ENCODE measurements around the gene LGALS14. TPM values are rescaled to one million over a fixed set of nuclear protein-coding genes. Genes with fewer than 3 reads are reported as not detected.
A peak's percentile ranks its signal among the peaks of the same experiment; 100 is the strongest.
"Not testable (repeated sequence)": the region's sequence is repeated elsewhere in the genome, so short reads cannot be mapped to it uniquely, and the experiment has no call there.

Gene LGALS14
- total RNA-seq, 1 experiment from 2014 or later, result not detected

DNA sequence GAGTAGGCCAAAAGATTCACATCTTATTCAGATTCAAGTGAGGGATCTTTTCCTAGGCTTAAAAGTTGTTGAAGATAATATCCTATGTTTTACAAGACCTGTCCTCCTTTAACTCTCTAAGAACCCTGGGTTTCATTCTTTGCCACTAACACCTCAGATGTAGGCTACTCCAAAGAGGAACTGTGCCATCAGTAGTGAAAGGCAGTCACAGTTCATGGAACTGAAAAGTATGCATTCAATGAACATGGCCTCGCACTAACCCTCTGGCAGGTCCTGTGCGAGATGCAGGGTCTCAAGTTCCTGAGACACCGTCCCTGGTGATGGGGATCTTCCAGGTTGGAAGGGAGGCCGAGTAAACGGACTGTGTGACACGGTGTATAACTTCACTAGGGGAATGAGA, 4.3 kb downstream of the LGALS14 start:
- Histone ChIP-seq H3K79me2 (ENCODE audit: low read depth) (no peaks in the 10 kb centered on the region), H3K4me1 (replicated peaks; ENCODE audit: insufficient read depth) (no peaks in the 10 kb centered on the region), H2AFZ (no peak overlapping the region), H3K9me3 (ENCODE audit: insufficient read depth, low read depth) (no peaks in the 10 kb centered on the region), H3F3A (ENCODE audit: insufficient read depth, low read depth) (no peaks in the 10 kb centered on the region), H3K27me3 (ENCODE audit: insufficient read depth, low read depth) (peaks cover 48% of the 10 kb centered on the region), H4K20me1 (ENCODE audit: insufficient read depth) (no peaks in the 10 kb centered on the region), H3K27ac (no peak overlapping the region), H3K36me3 (ENCODE audit: low read depth) (no peaks in the 10 kb centered on the region), H3K4me2 (no peak overlapping the region), H3K9me2 (ENCODE audit: insufficient read depth) (no peaks in the 10 kb centered on the region), H3K4me3 (no peak overlapping the region)
- TF ChIP-seq, protein P1, sequence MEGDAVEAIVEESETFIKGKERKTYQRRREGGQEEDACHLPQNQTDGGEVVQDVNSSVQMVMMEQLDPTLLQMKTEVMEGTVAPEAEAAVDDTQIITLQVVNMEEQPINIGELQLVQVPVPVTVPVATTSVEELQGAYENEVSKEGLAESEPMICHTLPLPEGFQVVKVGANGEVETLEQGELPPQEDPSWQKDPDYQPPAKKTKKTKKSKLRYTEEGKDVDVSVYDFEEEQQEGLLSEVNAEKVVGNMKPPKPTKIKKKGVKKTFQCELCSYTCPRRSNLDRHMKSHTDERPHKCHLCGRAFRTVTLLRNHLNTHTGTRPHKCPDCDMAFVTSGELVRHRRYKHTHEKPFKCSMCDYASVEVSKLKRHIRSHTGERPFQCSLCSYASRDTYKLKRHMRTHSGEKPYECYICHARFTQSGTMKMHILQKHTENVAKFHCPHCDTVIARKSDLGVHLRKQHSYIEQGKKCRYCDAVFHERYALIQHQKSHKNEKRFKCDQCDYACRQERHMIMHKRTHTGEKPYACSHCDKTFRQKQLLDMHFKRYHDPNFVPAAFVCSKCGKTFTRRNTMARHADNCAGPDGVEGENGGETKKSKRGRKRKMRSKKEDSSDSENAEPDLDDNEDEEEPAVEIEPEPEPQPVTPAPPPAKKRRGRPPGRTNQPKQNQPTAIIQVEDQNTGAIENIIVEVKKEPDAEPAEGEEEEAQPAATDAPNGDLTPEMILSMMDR (conservative IDR thresholded peaks at IDR 0.05), result no peak
- no peak for TF ChIP-seq EZH2 (IDR thresholded peaks at IDR 0.05; ENCODE audit: low read depth)
- ChIA-PET POLR2A (ENCODE audit: unreplicated experiment) (no interaction called here), CTCF (no interaction called here)
- DNase-seq, result no peak
- intact Hi-C loops (cut with micrococcal nuclease; ENCODE audit: unreplicated experiment), result no loop called here
- BruUV-seq (replicated peaks), result no TSS peak

DNA sequence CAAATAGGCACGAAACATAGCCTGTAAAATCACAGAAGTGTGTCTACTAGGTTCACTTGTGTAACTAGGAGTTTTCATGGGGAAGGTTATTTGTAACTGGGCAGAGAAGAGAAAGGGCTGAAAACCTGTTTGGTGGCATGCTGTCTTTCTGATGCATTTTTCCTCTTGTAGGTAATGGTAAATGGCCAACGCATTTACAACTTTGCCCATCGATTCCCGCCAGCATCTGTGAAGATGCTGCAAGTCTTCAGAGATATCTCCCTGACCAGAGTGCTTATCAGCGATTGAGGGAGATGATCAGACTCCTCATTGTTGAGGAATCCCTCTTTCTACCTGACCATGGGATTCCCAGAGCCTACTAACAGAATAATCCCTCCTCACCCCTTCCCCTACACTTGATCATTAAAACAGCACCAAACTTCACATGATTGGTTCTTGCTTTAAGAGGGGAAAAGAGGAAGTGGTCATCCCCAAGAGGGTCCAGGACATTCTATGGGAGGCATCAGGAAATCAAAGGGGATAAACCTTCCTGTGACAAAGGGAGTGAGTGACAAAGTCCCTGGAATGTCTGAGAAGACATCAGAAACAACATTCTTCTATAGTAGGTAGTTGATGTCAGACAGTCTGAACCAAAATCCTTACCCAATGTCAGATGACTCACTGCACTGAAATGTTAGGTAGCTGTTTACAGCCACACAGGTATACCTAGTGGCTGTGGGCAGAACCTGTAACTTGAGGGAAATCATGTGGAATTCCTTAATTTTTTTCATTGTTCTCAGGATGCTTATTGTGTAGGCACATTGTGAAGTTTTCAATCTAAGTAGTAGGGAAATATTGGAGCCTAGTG, 5.0 kb downstream of the LGALS14 start:
- H3K9me3 ChIP-seq (ENCODE audit: insufficient read depth, low read depth), result no peaks in the 10 kb centered on the region
- TF ChIP-seq, protein P1 (conservative IDR thresholded peaks at IDR 0.05), result no peak
- TF ChIP-seq EZH2 (IDR thresholded peaks at IDR 0.05; ENCODE audit: low read depth), result no peak
- no peaks in the 10 kb centered on the region for H3K36me3 ChIP-seq (ENCODE audit: low read depth)
- no peaks in the 10 kb centered on the region for H3K9me2 ChIP-seq (ENCODE audit: insufficient read depth)
- H3K79me2 ChIP-seq (ENCODE audit: low read depth), result no peaks in the 10 kb centered on the region
- no peak overlapping the region for H3K4me3 ChIP-seq
- peaks cover 42% of the 10 kb centered on the region for H3K27me3 ChIP-seq (ENCODE audit: insufficient read depth, low read depth)
- no peaks in the 10 kb centered on the region for H3F3A ChIP-seq (ENCODE audit: insufficient read depth, low read depth)
- no peak overlapping the region for H2AFZ ChIP-seq
- H3K27ac ChIP-seq, result no peak overlapping the region
- no TSS peak for BruUV-seq (replicated peaks)
- no peak overlapping the region for H3K4me2 ChIP-seq
- H3K4me1 ChIP-seq (replicated peaks; ENCODE audit: insufficient read depth), result no peaks in the 10 kb centered on the region
- ChIA-PET POLR2A (ENCODE audit: unreplicated experiment) (no interaction called here), CTCF (no interaction called here)
- intact Hi-C loops (cut with micrococcal nuclease; ENCODE audit: unreplicated experiment), result no loop called here
- DNase-seq, result peak; percentile 34 to 76
- H4K20me1 ChIP-seq (ENCODE audit: insufficient read depth), result no peaks in the 10 kb centered on the region

DNA sequence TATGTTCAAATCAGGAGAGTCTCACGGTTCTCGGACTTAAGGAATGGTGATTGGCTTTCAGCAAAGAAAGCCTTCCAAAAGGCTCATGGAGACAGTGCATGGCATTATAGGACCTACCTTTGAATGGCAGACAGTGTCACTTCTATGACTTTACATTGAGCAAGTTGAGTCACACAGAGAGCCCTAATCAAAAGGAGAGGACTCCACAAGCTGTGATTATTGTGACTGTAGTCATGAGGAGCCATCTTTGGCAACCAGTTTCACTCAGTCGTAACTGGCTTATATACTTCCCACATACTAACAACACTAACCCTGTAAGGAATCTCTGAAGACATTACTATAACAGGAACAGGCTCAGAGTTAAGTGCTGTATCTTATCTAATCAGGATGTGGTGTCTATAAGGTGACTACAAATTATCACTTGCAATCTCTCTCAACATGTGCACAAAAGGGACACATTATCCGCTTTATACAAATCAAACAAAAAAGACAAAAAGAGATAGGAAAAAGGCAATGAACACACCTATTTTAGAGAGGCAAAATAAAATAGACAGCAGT, 6.1 kb downstream of the LGALS14 start:
- Histone ChIP-seq H4K20me1 (ENCODE audit: insufficient read depth) (no peaks in the 10 kb centered on the region), H3K4me2 (no peak overlapping the region), H3K9me2 (ENCODE audit: insufficient read depth) (no peaks in the 10 kb centered on the region), H3K4me3 (no peak overlapping the region), H3F3A (ENCODE audit: insufficient read depth, low read depth) (no peaks in the 10 kb centered on the region), H3K27ac (no peak overlapping the region), H3K27me3 (ENCODE audit: insufficient read depth, low read depth) (peaks cover 37% of the 10 kb centered on the region; the same call in 1 of the 2 replicates), H3K79me2 (ENCODE audit: low read depth) (no peaks in the 10 kb centered on the region), H2AFZ (no peak overlapping the region), H3K9me3 (ENCODE audit: insufficient read depth, low read depth) (no peaks in the 10 kb centered on the region), H3K4me1 (replicated peaks; ENCODE audit: insufficient read depth) (no peaks in the 10 kb centered on the region), H3K36me3 (ENCODE audit: low read depth) (no peaks in the 10 kb centered on the region)
- TF ChIP-seq, protein P1 (conservative IDR thresholded peaks at IDR 0.05), result no peak
- no peak for TF ChIP-seq EZH2 (IDR thresholded peaks at IDR 0.05; ENCODE audit: low read depth)
- ChIA-PET POLR2A (ENCODE audit: unreplicated experiment) (no interaction called here), CTCF (no interaction called here)
- intact Hi-C loops (cut with micrococcal nuclease; ENCODE audit: unreplicated experiment), result no loop called here
- BruUV-seq (replicated peaks), result no TSS peak
- no peak for DNase-seq

DNA sequence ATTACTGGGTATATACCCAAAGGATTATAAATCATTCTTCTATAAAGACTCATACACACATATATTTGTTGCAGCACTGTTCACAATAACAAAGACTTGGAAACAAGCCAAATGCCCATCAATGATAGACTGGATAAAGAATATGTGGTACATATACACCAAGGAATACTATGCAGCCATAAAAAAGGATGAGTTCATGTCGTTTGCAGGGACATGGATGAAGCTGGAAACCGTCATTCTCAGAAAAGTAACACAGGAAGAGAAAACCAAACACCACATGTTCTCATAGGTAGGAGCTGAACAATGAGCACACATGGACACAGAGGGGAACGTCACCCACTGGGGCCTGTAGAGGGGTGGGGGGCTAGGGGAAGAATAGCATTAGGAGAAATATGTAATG, 15.9 kb downstream of the LGALS14 start:
- intact Hi-C loops (cut with micrococcal nuclease; ENCODE audit: unreplicated experiment); H3K36me3 ChIP-seq (ENCODE audit: low read depth); BruUV-seq (replicated peaks); H3K4me1 ChIP-seq (replicated peaks; ENCODE audit: insufficient read depth); H2AFZ ChIP-seq; H3K9me2 ChIP-seq (ENCODE audit: insufficient read depth); H4K20me1 ChIP-seq (ENCODE audit: insufficient read depth); H3K79me2 ChIP-seq (ENCODE audit: low read depth); H3K4me2 ChIP-seq; H3F3A ChIP-seq (ENCODE audit: insufficient read depth, low read depth); POLR2A ChIA-PET (ENCODE audit: unreplicated experiment); H3K27ac ChIP-seq; H3K4me3 ChIP-seq; H3K9me3 ChIP-seq (ENCODE audit: insufficient read depth, low read depth); CTCF ChIA-PET; DNase-seq: not testable (repeated sequence)
- peaks cover 12% of the 10 kb centered on the region; the same call in 1 of the 2 replicates for H3K27me3 ChIP-seq (ENCODE audit: insufficient read depth, low read depth)

Measured in PC-9 (cell line).